ENCODE results near the gene TAC4.
A peak's percentile ranks its signal among the peaks of the same experiment; 100 is the strongest.

The TAC4 gene

DNA sequence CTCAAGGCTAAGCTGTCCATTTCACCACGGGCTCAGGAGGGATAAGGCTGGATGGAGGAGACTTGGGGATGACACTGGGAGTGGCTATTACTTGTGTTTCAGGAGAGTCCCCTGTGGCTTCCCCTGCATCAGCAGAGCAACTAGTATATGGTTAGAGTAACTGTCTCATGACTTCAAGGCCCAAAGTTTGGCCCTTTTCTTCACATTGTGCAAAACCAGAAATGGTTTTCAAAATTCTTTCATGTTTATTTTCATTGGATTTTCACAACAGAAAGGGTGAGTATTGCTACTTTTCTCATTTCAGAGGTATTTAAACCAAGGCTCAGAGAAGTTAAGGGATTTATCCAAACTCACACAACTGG is 18.1 kb upstream of the TAC4 start:
- H3K4me3 ChIP-seq (ENCODE audit: low read depth, low read length) = no peak overlapping the region
- TF ChIP-seq, protein P1, sequence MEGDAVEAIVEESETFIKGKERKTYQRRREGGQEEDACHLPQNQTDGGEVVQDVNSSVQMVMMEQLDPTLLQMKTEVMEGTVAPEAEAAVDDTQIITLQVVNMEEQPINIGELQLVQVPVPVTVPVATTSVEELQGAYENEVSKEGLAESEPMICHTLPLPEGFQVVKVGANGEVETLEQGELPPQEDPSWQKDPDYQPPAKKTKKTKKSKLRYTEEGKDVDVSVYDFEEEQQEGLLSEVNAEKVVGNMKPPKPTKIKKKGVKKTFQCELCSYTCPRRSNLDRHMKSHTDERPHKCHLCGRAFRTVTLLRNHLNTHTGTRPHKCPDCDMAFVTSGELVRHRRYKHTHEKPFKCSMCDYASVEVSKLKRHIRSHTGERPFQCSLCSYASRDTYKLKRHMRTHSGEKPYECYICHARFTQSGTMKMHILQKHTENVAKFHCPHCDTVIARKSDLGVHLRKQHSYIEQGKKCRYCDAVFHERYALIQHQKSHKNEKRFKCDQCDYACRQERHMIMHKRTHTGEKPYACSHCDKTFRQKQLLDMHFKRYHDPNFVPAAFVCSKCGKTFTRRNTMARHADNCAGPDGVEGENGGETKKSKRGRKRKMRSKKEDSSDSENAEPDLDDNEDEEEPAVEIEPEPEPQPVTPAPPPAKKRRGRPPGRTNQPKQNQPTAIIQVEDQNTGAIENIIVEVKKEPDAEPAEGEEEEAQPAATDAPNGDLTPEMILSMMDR (IDR thresholded peaks at IDR 0.05; ENCODE audit: borderline replicate concordance, insufficient read depth, low read depth, low read length) = no peak

DNA sequence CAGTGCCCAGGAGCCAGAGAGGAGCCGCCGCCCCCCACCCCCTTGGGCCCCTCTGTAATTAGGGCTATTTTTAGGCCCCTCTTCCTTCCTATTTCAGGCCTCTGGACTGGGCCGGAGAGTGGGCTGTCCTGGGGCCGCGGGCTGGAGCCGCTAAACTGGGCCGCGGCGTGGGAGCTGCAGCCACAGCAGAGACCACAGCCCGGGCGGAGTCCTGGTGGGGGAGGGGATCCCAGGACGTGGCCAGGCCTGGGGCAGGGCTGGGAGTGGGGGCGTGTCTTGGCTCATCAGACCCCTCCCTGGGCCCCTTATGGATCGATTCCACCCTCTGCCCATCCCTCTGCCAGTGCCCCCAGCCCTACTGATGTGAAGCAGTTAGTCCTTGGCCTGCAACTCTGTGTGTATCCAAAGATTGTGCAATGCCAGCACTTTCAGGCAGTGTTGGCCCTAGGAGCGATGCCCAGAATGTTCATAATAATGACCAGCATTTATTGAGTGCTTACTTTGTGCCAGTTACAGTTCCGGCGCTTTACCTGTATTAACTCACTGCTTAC is 15.0 kb upstream of the TAC4 start:
- H3K4me3 ChIP-seq (ENCODE audit: low read depth, low read length) = no peak overlapping the region
- TF ChIP-seq, protein P1 (IDR thresholded peaks at IDR 0.05; ENCODE audit: borderline replicate concordance, insufficient read depth, low read depth, low read length) = no peak

DNA sequence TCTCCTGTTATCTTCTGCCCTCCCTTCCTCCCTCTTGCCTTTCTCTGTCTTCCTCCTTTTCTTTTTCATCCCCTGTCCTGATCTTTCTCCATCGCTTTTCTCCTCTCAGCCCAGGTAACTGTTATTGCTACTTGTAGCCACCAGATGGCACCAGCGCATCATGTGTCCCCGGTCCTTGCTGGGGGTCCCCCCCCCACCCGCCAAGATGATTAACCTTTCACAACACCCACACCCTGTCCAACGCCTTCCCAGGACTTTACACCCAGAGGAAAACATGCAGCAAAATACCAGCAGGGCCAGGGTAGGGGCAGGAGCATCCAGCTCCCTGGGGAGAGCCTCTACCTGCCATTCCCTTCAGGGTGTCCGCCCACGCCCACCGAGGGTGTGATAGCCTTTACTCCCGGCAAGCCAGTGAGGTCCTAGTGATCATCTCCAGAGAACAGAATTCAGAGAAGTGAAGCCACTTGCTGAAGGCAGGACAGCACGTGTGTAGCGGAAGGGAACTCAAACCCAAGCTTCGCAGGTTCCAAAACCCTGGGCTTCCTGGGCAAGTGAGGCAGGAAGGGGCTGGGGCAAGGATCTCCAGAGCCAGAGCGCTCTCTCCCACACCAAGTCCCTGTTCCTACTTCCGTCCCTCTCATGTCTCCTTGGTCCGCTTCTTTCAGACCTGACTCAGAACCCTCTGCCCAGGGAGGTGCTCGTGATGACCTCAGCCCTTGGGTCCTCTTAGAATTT is 13.4 kb upstream of the TAC4 start:
- H3K4me3 ChIP-seq (ENCODE audit: low read depth, low read length) = no peak overlapping the region
- TF ChIP-seq, protein P1 (IDR thresholded peaks at IDR 0.05; ENCODE audit: borderline replicate concordance, insufficient read depth, low read depth, low read length) = peak; percentile 77

DNA sequence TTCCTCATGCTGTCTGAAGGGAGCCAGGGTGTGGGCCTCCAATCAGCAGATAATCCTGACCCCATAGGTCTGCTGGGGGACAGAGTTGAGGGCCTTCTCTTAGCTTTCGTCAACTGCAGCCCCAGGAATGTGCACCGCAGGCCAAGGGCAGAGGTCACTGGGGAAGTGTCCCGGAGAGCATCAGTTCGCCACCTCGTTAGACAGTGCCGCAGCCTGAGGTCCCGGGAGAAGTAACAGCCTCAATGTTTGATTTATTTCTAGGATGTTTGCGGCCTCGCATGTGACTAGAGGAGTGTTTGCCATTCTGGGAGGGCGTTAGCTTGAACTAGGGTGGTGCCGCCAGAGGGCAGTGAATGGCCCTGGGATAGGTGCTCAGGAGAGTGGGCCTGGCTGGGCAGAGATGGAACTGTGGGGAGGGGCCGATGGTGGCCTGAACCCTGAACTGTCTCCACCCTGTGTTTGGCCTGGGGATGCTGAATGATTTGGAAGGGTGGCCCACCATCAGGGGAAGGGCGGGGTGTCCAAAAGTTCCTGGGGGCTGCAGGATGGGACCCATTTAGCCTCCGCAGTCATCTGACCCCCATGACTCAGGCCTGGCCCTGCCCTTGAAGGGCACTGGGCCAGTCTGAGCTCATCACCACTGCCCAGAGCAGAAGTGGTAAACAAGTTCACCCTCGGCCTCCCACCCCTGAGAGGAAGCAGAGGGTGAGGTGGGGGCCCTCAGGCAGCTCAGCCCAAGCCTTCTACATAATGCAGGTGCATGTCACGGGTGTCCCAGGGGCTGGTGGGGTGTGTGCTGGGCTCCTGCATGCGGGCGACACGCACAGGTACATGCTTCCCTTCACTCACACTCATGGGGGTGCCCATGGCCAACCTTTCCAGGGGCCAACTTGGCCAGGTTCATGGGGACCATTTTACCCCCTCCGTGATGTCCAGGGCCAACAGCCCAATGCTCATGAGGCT is 12.4 kb upstream of the TAC4 start:
- H3K4me3 ChIP-seq (ENCODE audit: low read depth, low read length) = no peak overlapping the region
- TF ChIP-seq, protein P1 (IDR thresholded peaks at IDR 0.05; ENCODE audit: borderline replicate concordance, insufficient read depth, low read depth, low read length) = no peak

DNA sequence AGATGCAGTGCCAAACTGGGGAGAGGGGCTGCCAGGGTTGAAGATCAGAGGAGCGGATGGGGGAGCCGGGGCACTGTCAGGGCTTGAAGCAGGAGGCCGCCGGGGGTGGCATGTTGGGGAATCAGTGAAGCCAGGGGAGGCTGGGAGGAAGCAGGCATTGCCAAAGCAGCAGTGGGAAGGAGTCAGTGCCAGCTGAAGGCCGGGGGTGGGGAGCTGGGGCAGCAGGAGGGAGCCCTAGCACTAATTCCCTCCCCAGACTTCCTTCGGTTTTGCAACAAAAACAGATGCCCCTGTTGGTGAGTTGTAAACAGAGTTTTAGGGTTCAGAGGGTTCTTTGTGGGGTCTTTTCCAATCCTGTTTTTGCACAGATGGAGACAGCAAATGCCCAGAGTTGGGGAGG is 10.9 kb upstream of the TAC4 start:
- H3K4me3 ChIP-seq (ENCODE audit: low read depth, low read length) = no peak overlapping the region
- TF ChIP-seq, protein P1 (IDR thresholded peaks at IDR 0.05; ENCODE audit: borderline replicate concordance, insufficient read depth, low read depth, low read length) = no peak

DNA sequence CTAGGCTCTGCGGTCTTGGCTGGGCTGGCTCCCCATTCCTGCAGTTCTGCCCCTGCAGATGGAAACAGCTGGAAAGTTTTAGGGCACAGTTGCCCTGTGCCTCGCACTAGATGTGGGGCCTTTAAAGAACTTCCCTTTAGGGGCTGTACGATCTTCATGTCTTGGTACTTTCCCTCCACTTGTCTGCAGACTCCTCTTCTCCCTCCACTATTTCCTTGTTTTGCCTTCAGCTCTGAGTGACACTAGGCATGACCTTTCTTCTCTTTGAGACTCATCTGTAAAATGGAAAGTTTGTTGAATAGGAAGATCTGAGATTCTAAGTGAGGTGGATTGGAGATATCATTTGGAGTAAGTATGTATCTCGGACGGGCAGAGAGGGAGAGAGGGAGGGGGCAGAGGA is 6.3 kb upstream of the TAC4 start:
- no peak overlapping the region for H3K4me3 ChIP-seq (ENCODE audit: low read depth, low read length)
- TF ChIP-seq, protein P1 (IDR thresholded peaks at IDR 0.05; ENCODE audit: borderline replicate concordance, insufficient read depth, low read depth, low read length) = no peak
